ENCODE measurements around the gene ADAMTS17.

DNA sequence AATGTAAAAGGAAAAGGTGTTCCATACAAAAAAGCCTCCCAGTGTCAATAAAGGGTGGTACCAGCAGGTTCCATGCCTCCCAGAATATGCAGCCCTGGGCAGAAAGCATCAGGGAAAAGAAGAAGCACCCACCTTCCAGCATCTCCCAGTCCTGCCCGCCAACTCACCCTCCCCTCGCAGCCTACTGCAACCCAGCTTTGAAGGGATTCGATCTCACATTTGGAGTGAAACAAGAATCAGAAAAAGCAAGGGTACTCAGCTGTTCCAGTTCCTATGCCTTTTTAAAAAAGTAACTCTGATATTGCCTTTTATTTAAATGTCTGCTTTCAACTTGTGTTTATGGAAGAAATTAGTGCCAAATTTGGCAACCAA, 166.9 kb downstream of the ADAMTS17 start:
- no peak for TF ChIP-seq CTCF (IDR thresholded peaks at IDR 0.05; ENCODE audit: low read depth, low read length, poor library complexity, severe bottlenecking)
- no peak for TF ChIP-seq EZH2phosphoT487 (IDR thresholded peaks at IDR 0.05; ENCODE audit: borderline replicate concordance, low read length)

Measured in DOHH2 (cell line).